Endothelial cell (in vitro differentiated cells): ENCODE results near the gene PHYHD1. TPM values are rescaled to one million over a fixed set of nuclear protein-coding genes. Genes with fewer than 3 reads are reported as not detected.

ENCODE experiments used
- DNase-seq: peaks from one replicate; pipeline ENCODE4 v3.0.0; 2021; ENCODE audit warnings: low spot score
- H3K27ac Mint-ChIP-seq: one replicate; pipeline ENCODE4 v1.8.0; 2021; ENCODE audit warnings: mixed read lengths, inconsistent platforms; ENCODE audit not compliant: unreplicated experiment
- H3K27me3 Mint-ChIP-seq: one replicate; pipeline ENCODE4 v1.8.0; 2021; ENCODE audit warnings: mild to moderate bottlenecking, moderate library complexity, mixed read lengths, inconsistent platforms; ENCODE audit not compliant: unreplicated experiment
- H3K36me3 Mint-ChIP-seq: one replicate; pipeline ENCODE4 v1.8.0; 2021; ENCODE audit warnings: mild to moderate bottlenecking, low read depth, mixed read lengths, inconsistent platforms; ENCODE audit not compliant: unreplicated experiment
- H3K4me1 Mint-ChIP-seq: one replicate; pipeline ENCODE4 v1.8.0; 2021; ENCODE audit warnings: mild to moderate bottlenecking, mixed read lengths, inconsistent platforms; ENCODE audit not compliant: unreplicated experiment
- H3K4me3 Mint-ChIP-seq: one replicate; pipeline ENCODE4 v1.8.0; 2021; ENCODE audit warnings: mild to moderate bottlenecking, mixed read lengths, inconsistent platforms; ENCODE audit not compliant: unreplicated experiment
- H3K9me3 Mint-ChIP-seq: one replicate; pipeline ENCODE4 v1.8.0; 2021; ENCODE audit warnings: mixed read lengths, inconsistent platforms; ENCODE audit not compliant: unreplicated experiment
- total RNA-seq: library from RNA; stranded (reverse); fragmentation: NEBNext Ultra II Directional; extraction: Animal tissue kit (Norgen Biotek cat#: 25700); gene quantifications from one replicate; pipeline ENCODE4 v1.2.1, GENCODE V29; 2021; ENCODE audit not compliant: unreplicated experiment
- TF ChIP-seq, protein P1 (sequence below): fragments of 200-600 bp; sonication (generic); IDR thresholded peaks from one replicate; pipeline ENCODE4 v1.5.0; 2021; ENCODE audit warnings: antibody characterized with exemption; ENCODE audit not compliant: unreplicated experiment

Gene PHYHD1
- total RNA-seq, 1 donor from 2014 or later, result 10.3 TPM

DNA sequence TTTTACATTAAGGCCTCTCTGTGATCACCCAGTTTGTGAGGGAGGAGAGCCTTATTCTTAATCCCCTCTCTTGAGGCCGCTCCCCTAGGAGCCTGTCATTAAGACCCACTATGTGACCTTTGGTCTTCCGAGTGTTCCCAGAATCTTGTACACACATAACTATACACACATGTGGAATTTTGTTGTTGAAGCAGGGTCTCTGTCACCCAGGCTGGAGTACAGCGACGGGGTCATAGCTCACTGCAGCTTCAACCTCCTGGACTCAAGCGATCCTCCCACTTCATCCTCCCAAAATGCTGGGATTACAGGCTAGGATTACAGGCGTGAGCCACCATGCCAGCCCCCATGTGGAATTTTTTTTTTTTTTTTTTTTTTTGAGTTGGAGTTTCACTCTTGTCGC is 14.8 kb upstream of the PHYHD1 start:
- Mint-ChIP-seq H3K27me3 (peaks cover 1% of the 10 kb centered on the region), H3K4me1 (peaks cover 3% of the 10 kb centered on the region), H3K27ac (no peak overlapping the region), H3K36me3 (peaks cover 25% of the 10 kb centered on the region), H3K4me3 (no peak overlapping the region), H3K9me3 (no peaks in the 10 kb centered on the region)
- no peak for DNase-seq
- TF ChIP-seq, protein P1, sequence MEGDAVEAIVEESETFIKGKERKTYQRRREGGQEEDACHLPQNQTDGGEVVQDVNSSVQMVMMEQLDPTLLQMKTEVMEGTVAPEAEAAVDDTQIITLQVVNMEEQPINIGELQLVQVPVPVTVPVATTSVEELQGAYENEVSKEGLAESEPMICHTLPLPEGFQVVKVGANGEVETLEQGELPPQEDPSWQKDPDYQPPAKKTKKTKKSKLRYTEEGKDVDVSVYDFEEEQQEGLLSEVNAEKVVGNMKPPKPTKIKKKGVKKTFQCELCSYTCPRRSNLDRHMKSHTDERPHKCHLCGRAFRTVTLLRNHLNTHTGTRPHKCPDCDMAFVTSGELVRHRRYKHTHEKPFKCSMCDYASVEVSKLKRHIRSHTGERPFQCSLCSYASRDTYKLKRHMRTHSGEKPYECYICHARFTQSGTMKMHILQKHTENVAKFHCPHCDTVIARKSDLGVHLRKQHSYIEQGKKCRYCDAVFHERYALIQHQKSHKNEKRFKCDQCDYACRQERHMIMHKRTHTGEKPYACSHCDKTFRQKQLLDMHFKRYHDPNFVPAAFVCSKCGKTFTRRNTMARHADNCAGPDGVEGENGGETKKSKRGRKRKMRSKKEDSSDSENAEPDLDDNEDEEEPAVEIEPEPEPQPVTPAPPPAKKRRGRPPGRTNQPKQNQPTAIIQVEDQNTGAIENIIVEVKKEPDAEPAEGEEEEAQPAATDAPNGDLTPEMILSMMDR, result no peak

DNA sequence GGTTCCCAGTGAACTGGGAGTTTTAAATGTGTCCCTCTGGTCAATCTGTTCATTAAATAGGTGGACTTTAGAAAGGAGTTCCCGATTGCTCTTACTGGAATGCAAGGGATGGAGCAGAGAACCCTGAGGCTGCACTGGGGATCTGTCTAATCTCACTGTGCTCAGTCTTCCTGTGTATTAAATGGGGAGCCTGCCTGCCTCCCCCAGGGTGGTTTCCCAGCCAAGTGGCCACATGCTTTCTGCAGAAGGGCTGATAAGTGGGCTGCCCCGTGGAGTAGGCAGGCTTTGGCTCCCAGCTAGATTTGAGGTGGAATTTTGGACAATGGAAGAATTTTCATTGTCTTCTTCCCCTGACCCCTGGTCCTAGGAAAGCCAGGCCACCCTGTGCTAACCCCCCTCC is 14.0 kb upstream of the PHYHD1 start:
- Mint-ChIP-seq H3K4me3 (no peak overlapping the region), H3K36me3 (peaks cover 25% of the 10 kb centered on the region), H3K9me3 (no peaks in the 10 kb centered on the region), H3K4me1 (peaks cover 11% of the 10 kb centered on the region), H3K27me3 (no peaks in the 10 kb centered on the region), H3K27ac (no peak overlapping the region)
- no peak for DNase-seq
- TF ChIP-seq, protein P1, result no peak

DNA sequence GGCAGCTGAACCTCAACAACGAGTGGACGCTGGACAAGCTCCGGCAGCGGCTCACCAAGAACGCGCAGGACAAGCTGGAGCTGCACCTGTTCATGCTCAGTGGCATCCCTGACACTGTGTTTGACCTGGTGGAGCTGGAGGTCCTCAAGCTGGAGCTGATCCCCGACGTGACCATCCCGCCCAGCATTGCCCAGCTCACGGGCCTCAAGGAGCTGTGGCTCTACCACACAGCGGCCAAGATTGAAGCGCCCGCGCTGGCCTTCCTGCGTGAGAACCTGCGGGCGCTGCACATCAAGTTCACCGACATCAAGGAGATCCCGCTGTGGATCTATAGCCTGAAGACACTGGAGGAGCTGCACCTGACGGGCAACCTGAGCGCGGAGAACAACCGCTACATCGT is 12.4 kb upstream of the PHYHD1 start:
- Mint-ChIP-seq H3K36me3 (peaks cover 32% of the 10 kb centered on the region), H3K27ac (no peak overlapping the region), H3K27me3 (peaks cover 9% of the 10 kb centered on the region), H3K4me1 (peaks cover 24% of the 10 kb centered on the region), H3K9me3 (no peaks in the 10 kb centered on the region), H3K4me3 (peak overlapping the region; percentile 31)
- TF ChIP-seq, protein P1, result no peak
- DNase-seq, result no peak

DNA sequence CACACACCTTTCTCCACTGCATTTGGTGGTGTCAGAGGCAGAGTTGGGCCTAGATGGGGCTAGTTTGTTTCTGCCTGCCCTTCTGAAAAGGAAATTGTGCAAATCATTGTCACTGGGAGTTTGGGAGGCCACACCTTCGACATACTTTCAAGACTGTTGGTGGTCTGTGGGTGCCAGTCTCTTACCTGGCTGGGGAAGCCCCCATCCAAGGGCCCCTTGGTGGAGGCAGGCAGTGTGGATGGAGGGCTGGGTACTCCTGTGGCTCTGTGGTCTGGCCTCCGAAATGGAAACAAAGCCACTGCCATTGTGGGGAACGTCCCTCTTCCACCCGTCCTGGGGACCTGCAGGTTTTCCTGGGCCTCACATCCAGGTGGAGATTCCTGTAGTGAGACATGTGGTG is 10.9 kb upstream of the PHYHD1 start:
- H3K4me1 Mint-ChIP-seq, result peaks cover 24% of the 10 kb centered on the region
- TF ChIP-seq, protein P1, result no peak
- H3K36me3 Mint-ChIP-seq, result peaks cover 32% of the 10 kb centered on the region
- DNase-seq, result no peak
- H3K27me3 Mint-ChIP-seq, result peaks cover 9% of the 10 kb centered on the region
- H3K9me3 Mint-ChIP-seq, result no peaks in the 10 kb centered on the region
- no peak overlapping the region for H3K27ac Mint-ChIP-seq
- no peak overlapping the region for H3K4me3 Mint-ChIP-seq

DNA sequence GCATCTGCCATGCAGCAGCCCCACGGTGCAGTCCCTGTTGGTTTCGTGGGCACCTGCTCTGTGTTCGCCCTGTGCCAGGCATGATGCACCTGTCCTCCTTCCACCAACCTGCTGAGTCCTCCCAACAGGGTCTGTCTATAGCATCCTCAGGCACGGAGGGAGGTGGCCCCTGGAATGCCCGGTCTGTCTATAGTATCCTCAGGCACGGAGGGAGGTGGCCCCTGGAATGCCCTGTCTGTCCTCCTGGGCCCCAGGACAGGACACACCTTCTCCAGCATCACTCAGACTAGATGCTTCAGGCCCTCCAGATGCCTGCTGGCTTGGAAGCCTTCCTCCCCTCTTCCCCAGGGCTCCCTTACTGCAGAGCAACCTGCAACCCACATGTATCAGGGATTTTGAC is 9.9 kb upstream of the PHYHD1 start:
- no peak for DNase-seq
- no peaks in the 10 kb centered on the region for H3K9me3 Mint-ChIP-seq
- TF ChIP-seq, protein P1, result no peak
- H3K4me1 Mint-ChIP-seq, result peaks cover 24% of the 10 kb centered on the region
- H3K27ac Mint-ChIP-seq, result peak overlapping the region; percentile 76
- H3K36me3 Mint-ChIP-seq, result peaks cover 35% of the 10 kb centered on the region
- no peak overlapping the region for H3K4me3 Mint-ChIP-seq
- H3K27me3 Mint-ChIP-seq, result peaks cover 9% of the 10 kb centered on the region
